ENCODE measurements around the gene RPS18.

RPS18 gene

GRCh38 chr6:33289784-33290315 is 18.0 kb downstream of the RPS18 start:
- FAIRE-seq (no peak), DNase-seq (ENCODE audit: low spot score) (no peak)

- no peak for FAIRE-seq
- DNase-seq (ENCODE audit: low spot score) = no peak
Observed at GRCh38 chr6:33290459-33290858, 18.6 kb downstream of the RPS18 start.

- DNase-seq (ENCODE audit: low spot score) (no peak), FAIRE-seq (no peak)
Observed at GRCh38 chr6:33292996-33293682, 21.3 kb downstream of the RPS18 start.

- no peak for FAIRE-seq
- DNase-seq (ENCODE audit: low spot score) = no peak
Observed at GRCh38 chr6:33294086-33294823, 22.4 kb downstream of the RPS18 start.

GRCh38 chr6:33295621-33296369 is 23.9 kb downstream of the RPS18 start:
- DNase-seq (ENCODE audit: low spot score) = no peak
- no peak for FAIRE-seq

GRCh38 chr6:33296797-33297405 is 25.0 kb downstream of the RPS18 start:
- FAIRE-seq (no peak), DNase-seq (ENCODE audit: low spot score) (no peak)

- FAIRE-seq (no peak), DNase-seq (ENCODE audit: low spot score) (peak; percentile 36)
Observed at GRCh38 chr6:33297406-33297955, 25.6 kb downstream of the RPS18 start.

- no peak for FAIRE-seq
- peak; percentile 82 for DNase-seq (ENCODE audit: low spot score)
Observed at GRCh38 chr6:33297956-33298772, 26.3 kb downstream of the RPS18 start.

- DNase-seq (ENCODE audit: low spot score) = peak; percentile 45
- no peak for FAIRE-seq
Observed at GRCh38 chr6:33298773-33299236, 26.9 kb downstream of the RPS18 start, which contains the start of gene RGL2. Gene RGL2, minus strand, starts transcription at chr6:33298942. Its CDS starts 332 bp downstream, at chr6:33298610.

GRCh38 chr6:33299237-33299944 is 27.5 kb downstream of the RPS18 start:
- DNase-seq (ENCODE audit: low spot score) = peak; percentile 89
- no peak for FAIRE-seq

GRCh38 chr6:33301877-33302276 is 30.0 kb downstream of the RPS18 start:
- DNase-seq (ENCODE audit: low spot score) (no peak), FAIRE-seq (no peak)

GRCh38 chr6:33304216-33304615 is 32.3 kb downstream of the RPS18 start:
- no peak for FAIRE-seq
- no peak for DNase-seq (ENCODE audit: low spot score)

GRCh38 chr6:33305052-33305451 is 33.2 kb downstream of the RPS18 start:
- DNase-seq (ENCODE audit: low spot score) (no peak), FAIRE-seq (no peak)

- no peak for FAIRE-seq
Observed at GRCh38 chr6:33306356-33306755, 34.5 kb downstream of the RPS18 start.

GRCh38 chr6:33312361-33313104 is 40.7 kb downstream of the RPS18 start:
- FAIRE-seq (no peak), DNase-seq (ENCODE audit: low spot score) (peak; percentile 84)

More at GRCh38 chr6:33306356-33306755, 34.5 kb downstream of the RPS18 start:
- no peak for DNase-seq (ENCODE audit: low spot score)

- FAIRE-seq = no peak
- DNase-seq (ENCODE audit: low spot score) = peak; percentile 22
Observed at GRCh38 chr6:33313105-33313708, 41.3 kb downstream of the RPS18 start.

- DNase-seq (ENCODE audit: low spot score) = peak; percentile 43
- no peak for FAIRE-seq
Observed at GRCh38 chr6:33313709-33314514, 42.0 kb downstream of the RPS18 start, which contains the start of gene TAPBP. Gene TAPBP, minus strand, starts transcription at chr6:33314078. Its CDS starts 37 bp downstream, at chr6:33314041.
